OCI-LY1 (cell line): ENCODE measurements around the gene CIPC.

ENCODE experiments used
- EZH2 ChIP-seq: fragments of 200-600 bp; sonication (generic), shearing (Covaris generic); IDR thresholded peaks from 2 replicates; pipeline ENCODE4 v1.8.0; 2017; ENCODE audit warnings: borderline replicate concordance, mixed run types, mild to moderate bottlenecking, antibody characterized with exemption, low read length, moderate library complexity, mixed read lengths
- TF ChIP-seq, protein P1 (sequence below): fragments of 200-600 bp; sonication (generic), shearing (Covaris generic); IDR thresholded peaks from 2 replicates; pipeline ENCODE4 v1.5.1; 2017; ENCODE audit warnings: mild to moderate bottlenecking, antibody characterized with exemption, low read length, moderate library complexity, mixed read lengths

GRCh38 chr14:77091518-77091917, 6.5 kb upstream of the CIPC start:
- no peak for TF ChIP-seq EZH2
- TF ChIP-seq, protein P1, sequence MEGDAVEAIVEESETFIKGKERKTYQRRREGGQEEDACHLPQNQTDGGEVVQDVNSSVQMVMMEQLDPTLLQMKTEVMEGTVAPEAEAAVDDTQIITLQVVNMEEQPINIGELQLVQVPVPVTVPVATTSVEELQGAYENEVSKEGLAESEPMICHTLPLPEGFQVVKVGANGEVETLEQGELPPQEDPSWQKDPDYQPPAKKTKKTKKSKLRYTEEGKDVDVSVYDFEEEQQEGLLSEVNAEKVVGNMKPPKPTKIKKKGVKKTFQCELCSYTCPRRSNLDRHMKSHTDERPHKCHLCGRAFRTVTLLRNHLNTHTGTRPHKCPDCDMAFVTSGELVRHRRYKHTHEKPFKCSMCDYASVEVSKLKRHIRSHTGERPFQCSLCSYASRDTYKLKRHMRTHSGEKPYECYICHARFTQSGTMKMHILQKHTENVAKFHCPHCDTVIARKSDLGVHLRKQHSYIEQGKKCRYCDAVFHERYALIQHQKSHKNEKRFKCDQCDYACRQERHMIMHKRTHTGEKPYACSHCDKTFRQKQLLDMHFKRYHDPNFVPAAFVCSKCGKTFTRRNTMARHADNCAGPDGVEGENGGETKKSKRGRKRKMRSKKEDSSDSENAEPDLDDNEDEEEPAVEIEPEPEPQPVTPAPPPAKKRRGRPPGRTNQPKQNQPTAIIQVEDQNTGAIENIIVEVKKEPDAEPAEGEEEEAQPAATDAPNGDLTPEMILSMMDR: no peak
